OCI-M1 (cell line): ENCODE measurements around the gene CDC42BPA.
"Not testable (repeated sequence)": the region's sequence is repeated elsewhere in the genome, so short reads cannot be mapped to it uniquely, and the experiment has no call there.

Experiments
- DNase-seq: peaks from one replicate; lab custom pipeline; 2025; lab: John Stamatoyannopoulos, UW

Gene CDC42BPA

DNA sequence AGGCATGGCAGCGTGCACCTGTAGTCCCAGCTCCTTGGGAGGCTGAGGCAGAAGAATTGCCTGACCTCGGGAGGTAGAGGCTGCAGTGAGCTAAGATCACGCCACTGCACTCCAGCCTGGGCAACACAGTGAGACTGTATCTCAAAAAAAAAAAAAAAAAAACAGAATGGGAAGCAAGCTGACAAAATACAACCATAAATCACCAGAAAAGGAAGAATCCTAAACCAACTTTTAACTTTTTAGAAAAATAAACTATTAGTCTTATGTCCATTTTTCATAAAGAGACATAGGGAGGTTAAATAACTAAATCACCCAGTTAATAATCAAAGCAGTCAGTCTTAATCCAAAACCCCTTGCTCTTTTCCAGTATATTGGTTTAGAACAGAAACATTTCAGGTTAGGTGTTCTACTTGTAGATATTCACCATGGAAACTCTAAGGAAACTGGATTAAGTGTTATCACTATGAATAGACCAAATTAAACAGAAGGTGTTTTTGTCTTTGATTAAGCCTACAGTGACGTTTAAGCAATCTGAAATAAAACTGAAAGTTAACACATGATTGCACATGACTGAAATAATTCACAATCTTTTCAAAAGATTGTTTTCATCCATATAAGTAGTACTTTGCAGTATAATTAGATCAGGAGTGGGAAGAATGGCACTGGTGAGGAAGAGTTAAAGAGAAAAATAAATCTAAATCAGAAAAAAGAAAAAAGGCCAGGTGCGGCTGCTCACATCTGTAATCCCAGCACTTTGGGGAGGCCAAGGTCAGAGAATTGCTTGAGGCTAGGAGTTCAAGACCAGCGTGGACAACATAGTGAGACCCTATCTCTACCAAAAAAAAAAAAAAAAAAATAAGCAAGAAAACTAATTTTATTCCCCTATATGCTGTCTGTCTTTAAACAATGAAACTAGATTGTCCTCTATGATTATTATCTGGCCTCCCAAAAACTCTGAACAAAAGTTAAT lies 9.6 kb downstream of the CDC42BPA start:
- peak; percentile 48 for DNase-seq

DNA sequence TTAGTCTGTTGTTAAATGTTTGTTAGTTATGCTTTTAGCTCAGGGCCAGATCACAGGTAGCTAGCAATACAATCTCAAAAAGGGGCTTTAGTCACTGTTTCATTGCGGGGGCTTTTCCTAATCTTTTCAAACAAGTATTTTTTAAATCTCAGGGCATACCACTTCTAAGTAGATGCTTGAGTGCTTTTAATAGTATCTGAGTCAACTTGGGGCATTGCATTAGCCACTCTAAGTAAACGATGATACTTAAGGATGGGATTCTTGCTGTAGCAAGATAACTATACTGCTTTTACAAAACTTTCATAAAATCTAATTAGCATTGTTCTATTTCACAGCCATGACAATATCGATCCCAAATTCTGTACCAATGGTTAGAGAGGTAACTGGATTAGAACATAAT lies 11.6 kb downstream of the CDC42BPA start:
- no peak for DNase-seq

DNA sequence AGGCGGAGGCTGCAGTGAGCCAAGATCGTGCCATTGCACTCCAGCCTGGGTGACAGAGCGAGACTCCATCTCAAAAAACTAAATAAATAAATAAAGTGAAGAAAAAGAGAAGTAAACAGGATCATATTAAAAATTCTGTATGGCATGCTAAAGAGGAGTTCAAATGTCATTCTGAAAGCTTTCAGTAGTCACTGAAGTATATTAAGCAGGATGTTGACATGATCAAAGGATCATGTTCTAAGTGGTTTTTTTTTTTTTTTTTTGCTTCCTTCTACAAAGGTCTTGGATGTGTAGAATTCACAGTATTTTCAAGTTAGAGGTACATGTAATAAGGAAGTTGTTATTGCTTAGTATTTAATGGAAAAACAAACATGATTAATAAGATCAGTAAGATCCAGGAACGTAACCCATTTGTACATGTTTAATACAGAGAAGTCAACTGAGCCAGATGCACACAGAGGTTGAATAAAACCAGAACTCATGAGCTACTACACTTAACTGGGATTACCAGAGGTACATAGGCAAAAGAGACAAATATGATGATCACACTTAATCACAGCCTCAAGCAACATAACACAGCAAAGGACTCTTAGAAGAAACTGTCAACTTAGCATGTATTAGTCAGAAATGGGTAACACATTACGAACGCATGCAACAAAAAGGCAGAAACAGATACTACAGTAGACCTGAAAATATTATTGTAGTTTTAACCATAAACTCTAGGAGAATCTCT lies 12.2 kb downstream of the CDC42BPA start:
- no peak for DNase-seq

DNA sequence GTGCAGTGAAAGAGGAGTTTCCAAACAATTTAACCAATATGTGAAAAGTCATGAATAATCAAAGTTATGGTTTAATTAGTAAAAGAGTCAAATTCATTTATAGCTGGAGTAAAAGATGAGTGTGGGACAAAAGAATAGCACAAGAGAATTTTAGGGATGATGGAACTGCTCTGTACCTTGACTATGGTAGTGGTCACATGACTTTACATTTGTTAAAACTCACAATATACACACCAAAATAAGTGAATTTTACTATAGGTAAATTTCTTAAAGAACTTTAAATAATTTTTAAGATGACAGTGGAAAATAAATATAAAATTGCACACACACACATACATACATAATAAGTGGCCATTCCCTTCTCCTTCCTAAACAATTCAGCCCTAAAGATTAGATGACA lies 13.6 kb downstream of the CDC42BPA start:
- no peak for DNase-seq

DNA sequence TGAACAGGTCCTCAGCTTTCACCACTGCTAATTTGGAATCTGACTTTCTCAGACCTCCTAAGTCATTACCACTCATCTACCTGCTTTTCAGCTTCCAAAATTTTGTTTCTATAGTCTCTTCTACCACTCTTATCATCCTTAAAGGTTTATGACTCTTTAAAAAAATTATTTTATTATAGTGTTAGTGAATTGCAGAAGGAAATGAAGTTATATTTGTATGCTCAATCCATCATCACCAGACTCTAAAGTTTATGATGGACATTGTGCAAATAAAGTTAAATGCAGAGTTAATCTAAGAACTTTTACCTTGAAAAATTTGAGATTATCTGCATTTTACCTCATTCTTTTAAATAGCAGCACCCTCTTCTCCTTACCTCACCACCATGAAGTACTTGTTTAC lies 14.6 kb downstream of the CDC42BPA start:
- no peak for DNase-seq

DNA sequence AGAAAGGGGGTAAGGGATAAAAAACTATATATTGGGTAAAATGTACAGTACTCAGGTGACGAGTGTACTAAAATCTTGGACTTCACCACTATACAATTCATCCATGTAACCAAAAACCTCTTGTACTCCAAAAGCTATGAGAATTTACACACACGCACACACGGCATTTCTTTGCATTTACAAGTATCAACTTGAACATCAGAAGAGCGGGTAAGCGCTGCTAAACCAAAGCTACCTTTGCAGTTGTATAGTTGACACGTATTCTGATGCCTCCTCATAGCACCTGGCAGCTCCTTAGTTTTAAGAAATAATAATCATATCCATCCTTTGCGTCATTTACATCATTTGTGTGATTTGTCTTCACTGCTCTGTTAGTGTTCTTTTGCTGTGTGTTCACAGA lies 17.6 kb downstream of the CDC42BPA start:
- no peak for DNase-seq

DNA sequence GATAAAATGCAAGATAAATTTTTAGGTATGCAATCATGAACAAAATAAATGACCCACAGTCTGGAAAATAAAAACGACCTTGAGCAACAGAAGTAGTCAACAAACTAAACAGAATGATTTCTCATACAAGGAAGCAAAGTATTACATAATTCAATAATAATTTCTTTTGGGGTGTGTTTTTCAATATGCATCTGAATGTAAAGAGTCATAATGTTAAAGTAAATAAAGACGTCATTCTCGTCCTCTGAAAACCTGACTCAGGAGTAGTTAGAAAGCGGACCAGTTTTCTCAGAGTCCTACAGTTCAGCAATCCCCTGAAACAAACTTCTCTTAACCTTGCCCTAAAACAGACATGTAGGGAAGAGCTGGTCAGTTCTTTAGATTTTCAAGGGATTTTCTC lies 18.6 kb downstream of the CDC42BPA start:
- no peak for DNase-seq

DNA sequence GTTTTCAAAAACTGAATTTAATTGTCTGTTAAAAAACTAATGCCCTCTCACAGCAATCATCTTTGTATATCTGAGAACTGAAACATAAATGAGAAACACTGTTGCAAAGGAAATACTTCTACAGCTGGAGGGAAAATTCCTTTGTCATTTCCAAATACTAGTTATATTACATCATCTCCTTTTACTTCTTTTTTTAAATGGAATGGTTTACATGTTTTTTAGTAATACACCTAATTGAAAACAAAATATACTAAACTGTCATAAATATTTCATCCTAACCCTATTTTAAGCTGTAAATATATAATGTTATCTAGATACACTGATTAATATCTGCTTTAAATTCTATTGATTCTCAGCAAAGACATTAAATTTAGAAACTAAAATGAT lies 19.1 kb downstream of the CDC42BPA start:
- peak; percentile 75 for DNase-seq

DNA sequence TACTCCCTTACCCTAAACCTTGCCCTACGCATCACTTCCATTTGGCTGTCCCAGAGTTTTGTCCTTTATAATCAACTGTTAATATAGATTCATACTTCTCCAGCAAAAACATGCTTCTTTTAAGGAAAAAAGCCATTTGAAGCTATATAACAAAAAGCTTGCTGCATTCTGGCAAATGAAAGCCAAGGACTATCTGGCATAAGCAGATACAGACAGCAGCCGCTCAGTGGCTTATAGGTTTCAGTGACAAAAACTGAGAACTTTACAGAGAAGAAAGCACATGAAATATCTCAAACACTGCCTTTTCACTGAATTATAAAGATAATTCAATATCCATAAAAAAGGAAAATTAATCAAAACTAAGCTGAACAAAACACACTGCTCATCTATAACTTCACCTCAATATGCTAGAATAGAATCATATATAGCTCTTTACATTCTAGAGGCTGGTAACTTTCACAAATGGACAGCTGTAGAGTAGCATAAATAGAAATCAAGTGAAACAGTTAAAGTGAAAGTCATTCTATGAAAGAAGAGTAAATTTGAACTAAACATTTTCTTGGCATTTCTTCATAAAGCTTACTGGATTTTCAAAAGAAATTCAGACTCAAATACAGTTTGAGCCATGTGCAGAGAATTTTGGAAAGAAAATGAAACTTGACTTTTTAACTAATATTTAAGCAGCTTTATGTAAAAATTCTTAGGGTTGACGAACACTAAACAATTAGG lies 19.6 kb downstream of the CDC42BPA start:
- peak; percentile 75 for DNase-seq

DNA sequence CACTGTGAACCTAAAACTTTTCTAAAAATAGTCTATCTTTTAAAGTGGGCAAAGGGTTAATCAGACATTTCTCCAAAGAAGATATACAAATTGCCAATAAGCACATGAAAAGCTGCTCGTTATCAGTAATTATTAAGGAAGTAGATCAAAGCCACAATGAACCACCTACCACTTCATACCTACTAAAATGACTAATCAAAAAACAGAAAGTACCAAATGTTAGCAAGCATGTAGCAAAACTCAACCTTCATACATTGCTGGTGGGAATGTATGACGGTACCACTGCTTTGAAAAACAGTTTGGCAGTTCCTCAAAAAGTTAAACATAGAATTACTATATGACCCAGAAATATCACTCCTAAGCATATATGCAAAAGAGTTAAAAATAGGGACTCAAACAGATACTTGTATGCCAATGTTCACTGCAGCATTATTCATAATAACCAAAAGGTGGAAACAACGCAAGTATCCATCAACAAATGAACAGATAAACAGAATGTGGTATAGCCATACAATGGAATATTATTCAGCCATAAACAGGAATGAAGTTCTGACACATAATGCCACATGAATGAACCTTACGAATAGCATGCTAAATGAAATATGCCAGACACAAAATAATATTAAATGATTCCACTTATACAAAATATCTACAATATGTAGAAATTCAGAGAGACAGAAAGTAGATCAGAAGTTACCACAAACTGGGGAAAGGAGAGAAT lies 21.1 kb downstream of the CDC42BPA start:
- no peak for DNase-seq

DNA sequence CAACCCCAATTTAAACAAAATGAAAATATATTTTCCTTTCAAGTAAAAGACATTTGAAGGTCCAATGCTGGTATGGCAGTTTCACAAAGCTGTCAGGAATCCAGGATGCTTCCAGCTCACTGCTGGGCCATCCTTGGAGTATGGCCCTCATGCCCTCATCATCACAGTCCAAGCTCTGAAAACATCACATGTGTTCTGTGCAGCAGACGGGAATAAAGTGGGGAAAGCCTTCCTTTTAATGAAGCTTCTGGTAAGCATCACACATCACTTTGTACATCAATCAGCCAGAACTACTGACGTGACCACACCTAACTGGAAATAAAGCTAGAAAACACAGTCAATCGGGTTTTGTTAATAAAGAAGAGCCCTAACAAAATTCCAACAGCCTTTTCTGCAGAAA lies 22.7 kb downstream of the CDC42BPA start:
- no peak for DNase-seq

DNA sequence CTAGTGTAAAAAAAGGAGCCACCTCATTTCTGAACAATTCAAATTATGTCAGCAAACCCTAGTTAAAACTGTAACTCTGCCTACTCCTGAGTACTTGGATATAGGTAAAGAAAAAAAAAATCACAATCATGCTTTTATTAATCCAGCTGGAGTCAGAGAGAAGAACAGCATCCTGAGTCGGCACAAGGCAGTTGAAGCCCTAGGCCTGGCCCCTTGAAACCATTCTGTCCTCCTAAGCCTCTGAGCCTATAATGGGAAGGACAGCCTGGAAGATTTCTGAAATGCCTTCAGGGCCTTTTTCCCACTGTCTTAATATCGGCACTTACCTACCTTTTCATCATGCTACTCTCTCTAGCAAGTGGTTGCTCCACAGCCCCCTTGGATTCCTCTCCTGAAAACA lies 32.5 kb downstream of the CDC42BPA start:
- DNase-seq, result no peak

DNA sequence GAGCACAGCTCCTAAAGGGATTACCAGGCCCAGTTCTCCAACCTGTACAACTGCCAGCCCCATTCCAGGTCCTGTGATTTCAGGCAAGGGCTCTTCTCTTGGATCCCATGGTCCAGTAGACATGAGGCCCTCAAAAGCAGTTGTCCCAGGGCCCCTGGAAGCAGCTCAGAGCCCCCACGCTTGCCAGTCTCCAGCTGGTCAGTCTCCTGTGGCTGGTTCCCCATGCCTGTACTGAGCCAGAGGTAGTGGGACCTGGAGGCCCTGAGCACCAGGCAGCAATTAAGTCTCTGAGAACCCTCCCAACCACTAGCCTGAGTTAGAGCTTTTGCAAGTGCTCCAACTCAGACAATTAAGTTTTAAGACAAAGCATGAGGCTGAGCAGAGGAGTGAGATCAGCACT lies 36.9 kb downstream of the CDC42BPA start:
- DNase-seq, result no peak

DNA sequence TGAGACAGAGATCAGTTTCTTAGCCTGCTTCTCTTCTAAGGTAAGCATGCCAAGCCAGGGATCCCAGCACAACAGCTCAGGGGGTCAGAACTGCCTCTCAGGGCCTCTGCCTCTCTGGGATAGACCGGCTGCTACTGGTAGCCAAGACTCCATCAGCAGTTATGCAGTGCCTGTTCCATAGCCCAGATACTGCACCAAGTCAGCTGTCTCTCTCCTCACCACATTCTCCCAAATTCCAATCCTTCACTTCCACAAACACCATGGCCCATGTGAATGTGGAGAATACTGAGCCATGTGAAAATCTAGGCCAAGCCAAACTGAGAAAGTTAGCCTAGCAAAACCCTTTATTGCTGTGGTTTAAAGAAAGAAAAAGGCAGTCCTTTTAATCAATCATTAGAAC lies 37.5 kb downstream of the CDC42BPA start:
- no peak for DNase-seq

DNA sequence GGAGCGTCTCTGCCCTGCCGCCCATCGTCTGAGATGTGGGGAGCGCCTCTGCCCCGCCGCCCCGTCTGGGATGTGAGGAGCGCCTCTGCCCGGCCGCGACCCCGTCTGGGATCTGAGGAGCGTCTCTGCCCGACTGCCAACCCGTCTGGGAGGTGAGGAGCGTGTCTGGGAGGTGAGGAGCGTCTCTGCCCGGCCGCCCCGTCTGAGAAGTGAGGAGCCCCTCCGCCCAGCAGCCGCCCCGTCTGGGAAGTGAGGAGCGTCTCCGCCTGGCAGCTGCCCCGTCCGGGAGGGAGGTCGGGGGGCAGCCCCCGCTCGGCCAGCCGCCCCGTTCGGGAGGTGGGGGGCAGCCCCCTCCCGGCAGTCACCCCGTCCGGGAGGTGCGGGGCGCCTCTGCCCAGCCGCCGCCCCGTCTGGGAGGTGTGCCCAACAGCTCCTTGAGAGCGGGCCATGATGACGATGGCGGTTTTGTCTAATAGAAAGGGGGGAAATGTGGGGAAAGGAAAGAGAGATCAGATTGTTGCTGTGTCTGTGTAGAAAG lies 42.1 kb downstream of the CDC42BPA start:
- DNase-seq, result not testable (repeated sequence)

DNA sequence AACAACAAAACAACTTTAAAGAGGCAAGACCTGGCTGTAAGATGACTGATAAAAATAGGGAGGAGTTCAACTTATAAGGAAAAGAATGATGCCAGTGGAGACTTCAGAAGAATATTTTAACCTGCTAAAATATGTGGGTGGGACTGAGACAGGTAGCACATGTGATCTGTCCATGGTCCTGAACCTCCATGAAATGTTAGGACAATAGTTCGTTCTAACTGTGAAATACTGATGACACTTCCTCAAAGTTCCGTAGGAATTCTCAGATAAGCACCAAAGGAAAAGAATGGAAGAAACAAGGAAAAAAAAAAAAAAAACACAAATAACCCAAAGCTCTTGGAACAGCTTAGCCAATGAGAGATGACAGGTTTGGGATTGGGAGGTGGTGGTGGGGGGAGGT lies 44.7 kb downstream of the CDC42BPA start:
- DNase-seq, result peak; percentile 21

DNA sequence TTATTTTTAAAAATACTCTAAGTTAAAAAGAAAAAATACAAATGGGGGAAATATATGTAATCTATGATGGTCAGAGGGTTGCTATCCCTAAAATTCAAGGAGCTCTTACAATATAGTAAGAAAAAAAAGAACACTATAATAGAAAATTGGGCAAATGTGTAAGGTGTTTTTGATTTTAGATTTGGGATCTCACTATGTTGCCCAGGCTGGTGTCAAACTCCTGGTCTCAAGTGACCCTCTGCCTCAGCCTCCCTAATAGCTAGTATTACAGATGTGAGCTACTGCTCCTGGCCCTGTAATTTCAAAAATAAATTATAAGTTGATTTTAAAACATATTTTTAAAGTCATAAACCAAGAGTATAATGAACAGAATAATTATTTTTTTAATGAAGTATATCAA lies 45.9 kb downstream of the CDC42BPA start:
- no peak for DNase-seq

DNA sequence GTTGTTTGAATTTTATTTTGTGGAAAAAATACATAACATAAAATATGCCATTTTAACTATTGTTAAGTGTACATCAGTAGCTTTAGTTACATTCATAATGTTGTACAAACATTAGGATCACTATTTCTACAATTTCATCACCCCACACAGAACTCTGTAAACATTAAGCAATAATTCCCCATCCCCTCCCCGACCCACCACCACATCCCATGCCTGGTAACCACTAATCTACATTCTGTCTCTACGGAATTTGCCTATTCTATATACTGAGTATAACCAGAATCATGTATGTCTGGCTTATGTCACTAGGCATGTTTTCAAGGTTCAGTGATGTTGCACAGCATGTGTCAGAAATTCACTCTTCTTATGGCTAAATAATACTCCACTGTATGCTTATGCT lies 47.7 kb downstream of the CDC42BPA start:
- no peak for DNase-seq

DNA sequence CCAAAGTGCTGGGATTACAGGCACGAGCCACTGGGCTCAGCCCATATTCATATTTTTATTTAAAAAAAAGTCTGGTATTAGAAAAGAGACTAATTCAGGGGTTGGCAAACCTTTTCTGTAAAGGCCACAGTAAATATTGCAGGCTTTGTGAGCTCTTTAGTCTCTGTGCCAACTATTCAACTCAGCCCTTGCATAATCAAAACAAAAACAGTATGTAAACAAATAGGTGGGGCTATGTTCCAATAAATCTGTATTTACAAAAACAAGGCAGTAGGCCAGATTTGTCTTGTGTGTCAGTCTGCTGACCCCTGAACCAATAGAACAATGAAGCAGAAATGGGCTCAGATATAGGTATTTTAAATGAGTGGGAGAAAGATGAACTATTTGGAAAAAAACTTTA lies 49.3 kb downstream of the CDC42BPA start:
- no peak for DNase-seq

DNA sequence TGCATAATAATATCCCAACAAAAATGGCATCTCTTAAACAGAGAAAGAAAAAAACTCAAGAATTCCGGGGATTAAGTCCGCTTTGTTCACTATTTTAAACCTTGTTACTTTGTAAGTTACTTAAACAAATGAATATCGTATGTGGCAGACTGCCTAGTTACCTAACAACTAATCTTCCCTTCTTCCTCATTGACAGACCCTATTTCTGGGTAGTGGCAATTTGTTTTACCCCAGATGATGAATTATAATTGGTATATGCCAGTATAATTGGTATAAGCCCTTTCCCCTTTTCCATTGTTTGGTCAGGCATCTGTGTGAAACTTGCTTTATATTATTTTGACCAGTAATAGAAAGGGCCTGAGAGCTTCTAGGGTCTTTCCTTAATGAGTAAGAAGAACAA lies 52.4 kb downstream of the CDC42BPA start:
- no peak for DNase-seq

DNA sequence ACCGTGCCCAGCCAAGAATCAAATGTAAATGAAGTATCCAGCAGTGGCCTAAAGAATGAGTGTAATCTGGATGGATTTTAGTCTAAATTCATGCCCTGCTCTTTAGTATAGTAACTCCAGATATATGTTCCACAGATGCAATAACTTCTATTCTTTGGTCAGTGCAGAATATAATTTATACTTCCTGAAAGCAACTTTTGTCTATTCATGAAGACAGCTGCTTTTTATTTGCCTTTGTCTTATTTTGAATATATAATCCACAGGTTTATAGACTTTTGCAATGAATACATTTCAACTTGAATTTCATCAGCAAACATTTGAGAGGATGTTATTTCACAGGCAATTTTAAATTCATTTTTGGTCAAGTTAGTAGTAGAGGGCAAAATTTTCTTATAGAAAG lies 54.4 kb downstream of the CDC42BPA start:
- no peak for DNase-seq

DNA sequence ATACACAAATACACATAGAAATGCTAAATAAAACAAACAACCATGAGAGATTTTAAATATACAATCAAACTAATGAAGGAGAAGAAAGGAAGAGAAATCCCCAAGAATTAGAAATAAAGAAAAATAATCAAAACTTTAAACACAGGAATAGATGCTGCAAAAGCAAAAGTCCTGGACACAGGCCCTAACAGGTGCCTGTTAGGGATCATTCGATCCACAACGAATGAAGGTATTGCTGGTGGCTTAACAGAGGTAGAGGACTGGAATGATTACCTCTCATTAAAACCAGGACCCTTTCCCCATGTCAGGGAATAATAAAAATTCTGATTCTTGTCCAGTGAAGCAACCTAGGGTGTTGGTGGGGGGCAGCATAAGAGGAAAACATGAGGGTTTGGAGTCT lies 56.8 kb downstream of the CDC42BPA start:
- no peak for DNase-seq
